Measurements from ENCODE around the gene SLC38A2. TPM values are rescaled to one million over a fixed set of nuclear protein-coding genes. Genes with fewer than 3 reads are reported as not detected.

Gene SLC38A2
- total RNA-seq, 4 donors from 2014 or later = 242 to 468 (median 286) TPM

GRCh38 chr12:46364300-46364696 lies 8.3 kb downstream of the SLC38A2 start:
- H3K27me3 ChIP-seq = no peaks in the 10 kb centered on the region
- intact Hi-C loops (cut with DNase I) = no loop called here
- 61 to 75% methylated on average over 3 of the region's 3 CpGs for WGBS, 2 donors
- TF ChIP-seq CTCF (IDR thresholded peaks at IDR 0.05) (no peak), POLR2A (IDR thresholded peaks at IDR 0.05) (no peak)
- H3K36me3 ChIP-seq = peaks cover 69 to 100% (median 75%) of the 10 kb centered on the region in 3 donors
- H3K27ac ChIP-seq = peak overlapping the region in 3 of 4 donors; percentile 37 to 98 (median 98)
- H3K4me3 ChIP-seq = peak overlapping the region in 2 of 4 donors; percentile 86 to 90
- H3K4me1 ChIP-seq = peaks cover 24 to 100% (median 73%) of the 10 kb centered on the region in 3 donors
- H3K9me3 ChIP-seq = no peaks in the 10 kb centered on the region
- no peak for DNase-seq

GRCh38 chr12:46363582-46364299 lies 8.8 kb downstream of the SLC38A2 start:
- Histone ChIP-seq H3K36me3 (peaks cover 67 to 100% (median 72%) of the 10 kb centered on the region in 3 donors), H3K9me3 (no peaks in the 10 kb centered on the region), H3K4me3 (peak overlapping the region in 2 of 4 donors; percentile 86 to 90), H3K4me1 (peaks cover 18 to 100% (median 73%) of the 10 kb centered on the region in 3 donors), H3K27me3 (no peaks in the 10 kb centered on the region), H3K27ac (peak overlapping the region in 3 of 4 donors; percentile 33 to 98 (median 37))
- intact Hi-C loops (cut with DNase I) = no loop called here
- TF ChIP-seq CTCF (IDR thresholded peaks at IDR 0.05) (no peak), POLR2A (IDR thresholded peaks at IDR 0.05) (no peak)
- DNase-seq = no peak
- WGBS, 2 donors = 65 to 66% methylated on average over 9 of the region's 9 CpGs

GRCh38 chr12:46362895-46363581 lies 9.5 kb downstream of the SLC38A2 start:
- Histone ChIP-seq H3K27ac (peak overlapping the region in 2 of 4 donors; percentile 14 to 98), H3K9me3 (no peaks in the 10 kb centered on the region), H3K4me1 (peaks cover 14 to 100% (median 71%) of the 10 kb centered on the region in 3 donors), H3K36me3 (peaks cover 60 to 100% (median 67%) of the 10 kb centered on the region in 3 donors), H3K4me3 (peak overlapping the region in 2 of 4 donors; percentile 86 to 90), H3K27me3 (no peaks in the 10 kb centered on the region)
- intact Hi-C loops (cut with DNase I) = no loop called here
- 25 to 29% methylated on average over 2 of the region's 2 CpGs for WGBS, 2 donors
- DNase-seq = no peak
- TF ChIP-seq POLR2A (IDR thresholded peaks at IDR 0.05) (no peak), CTCF (IDR thresholded peaks at IDR 0.05) (no peak)

GRCh38 chr12:46361667-46362034 lies 10.9 kb downstream of the SLC38A2 start:
- peaks cover 8 to 97% (median 62%) of the 10 kb centered on the region in 3 donors for H3K4me1 ChIP-seq
- no peaks in the 10 kb centered on the region for H3K27me3 ChIP-seq
- H3K9me3 ChIP-seq = no peaks in the 10 kb centered on the region
- intact Hi-C loops (cut with DNase I) = no loop called here
- peaks cover 51 to 86% (median 62%) of the 10 kb centered on the region in 3 donors for H3K36me3 ChIP-seq
- H3K4me3 ChIP-seq = peak overlapping the region in 1 of 4 donors; percentile 30
- TF ChIP-seq POLR2A (IDR thresholded peaks at IDR 0.05) (no peak), CTCF (IDR thresholded peaks at IDR 0.05) (peak in 1 of 6 experiments; percentile 15)
- H3K27ac ChIP-seq = no peak overlapping the region
- no peak for DNase-seq
- 78 to 80% methylated on average over 2 of the region's 2 CpGs for WGBS, 2 donors

All from esophagus squamous epithelium (tissue), 5 donors.